ENCODE data around the gene CMKLR1. TPM values are rescaled to one million over a fixed set of nuclear protein-coding genes. Genes with fewer than 3 reads are reported as not detected.

The CMKLR1 gene
- polyA plus RNA-seq, 3 donors, result 7.5 to 11.6 (median 7.9) TPM

- Histone ChIP-seq H3K27ac (ENCODE audit: low read depth in 1 of 2, low read length in 2 of 2) (no peak overlapping the region), H4K20me1 (ENCODE audit: insufficient read depth, low read length) (no peaks in the 10 kb centered on the region), H3K4me1 (ENCODE audit: control insufficient read depth in 1 of 2, insufficient read depth in 2 of 2, low read length in 2 of 2) (peaks cover 9 to 10% of the 10 kb centered on the region in 2 donors), H3K9ac (ENCODE audit: insufficient read depth, low read length, poor library complexity, severe bottlenecking) (no peak overlapping the region), H3K9me3 (replicated peaks in 1 of 2; ENCODE audit: control insufficient read depth in 1 of 2, insufficient read depth in 1 of 2, low read length in 2 of 2) (no peaks in the 10 kb centered on the region), H3K36me3 (replicated peaks in 1 of 2; ENCODE audit: control insufficient read depth in 1 of 2, insufficient read depth in 2 of 2, low read length in 2 of 2) (no peaks in the 10 kb centered on the region), H3K27me3 (ENCODE audit: control insufficient read depth in 2 of 2, insufficient read depth in 2 of 2, low read length in 2 of 2) (peaks cover 0 to 4% of the 10 kb centered on the region in 2 donors), H3K4me3 (replicated peaks in 1 of 3; ENCODE audit: low read depth in 2 of 3, low read length in 3 of 3) (no peak overlapping the region), H2AFZ (ENCODE audit: insufficient read depth, low read depth, low read length, poor library complexity, severe bottlenecking) (no peak overlapping the region), H3K4me2 (replicated peaks; ENCODE audit: extremely low read depth, low read length, poor library complexity, severe bottlenecking) (no peak overlapping the region), H3K79me2 (ENCODE audit: insufficient read depth, low read length) (no peaks in the 10 kb centered on the region)
- Mint-ChIP-seq H3K27ac (no peak overlapping the region), H3K9me3 (peaks cover 0 to 7% (median 3%) of the 10 kb centered on the region in 7 donors), H3K27me3 (ENCODE audit: low read depth in 3 of 3) (peaks cover 2 to 15% (median 8%) of the 10 kb centered on the region in 3 donors), H3K36me3 (no peaks in the 10 kb centered on the region), H3K4me1 (peaks cover 16% of the 10 kb centered on the region), H3K4me3 (peak overlapping the region in 1 of 2 donors; percentile 39)
- intact Hi-C loops (cut with micrococcal nuclease), result no loop called here
- no peak for TF ChIP-seq CTCF (IDR thresholded peaks at IDR 0.05)
- DNase-seq, result no peak
Measured at GRCh38 chr12:108277613-108278012, 61.5 kb downstream of the CMKLR1 start.

GRCh38 chr12:108273217-108273616, 65.9 kb downstream of the CMKLR1 start:
- no peaks in the 10 kb centered on the region for H3K36me3 Mint-ChIP-seq

More at GRCh38 chr12:108273217-108273616, 65.9 kb downstream of the CMKLR1 start:
- Histone ChIP-seq H3K36me3 (replicated peaks in 1 of 2; ENCODE audit: control insufficient read depth in 1 of 2, insufficient read depth in 2 of 2, low read length in 2 of 2) (no peaks in the 10 kb centered on the region), H4K20me1 (ENCODE audit: insufficient read depth, low read length) (no peaks in the 10 kb centered on the region), H2AFZ (ENCODE audit: insufficient read depth, low read depth, low read length, poor library complexity, severe bottlenecking) (no peak overlapping the region), H3K79me2 (ENCODE audit: insufficient read depth, low read length) (no peaks in the 10 kb centered on the region), H3K9ac (ENCODE audit: insufficient read depth, low read length, poor library complexity, severe bottlenecking) (no peak overlapping the region), H3K27ac (ENCODE audit: low read depth in 1 of 2, low read length in 2 of 2) (no peak overlapping the region), H3K9me3 (replicated peaks in 1 of 2; ENCODE audit: control insufficient read depth in 1 of 2, insufficient read depth in 1 of 2, low read length in 2 of 2) (no peaks in the 10 kb centered on the region), H3K4me2 (replicated peaks; ENCODE audit: extremely low read depth, low read length, poor library complexity, severe bottlenecking) (no peak overlapping the region), H3K27me3 (ENCODE audit: control insufficient read depth in 2 of 2, insufficient read depth in 2 of 2, low read length in 2 of 2) (no peaks in the 10 kb centered on the region), H3K4me3 (replicated peaks in 1 of 3; ENCODE audit: low read depth in 2 of 3, low read length in 3 of 3) (no peak overlapping the region), H3K4me1 (ENCODE audit: control insufficient read depth in 1 of 2, insufficient read depth in 2 of 2, low read length in 2 of 2) (peaks cover 30 to 34% of the 10 kb centered on the region in 2 donors)
- TF ChIP-seq CTCF (IDR thresholded peaks at IDR 0.05), result no peak
- Mint-ChIP-seq H3K4me1 (peaks cover 36% of the 10 kb centered on the region), H3K27ac (no peak overlapping the region), H3K4me3 (no peak overlapping the region), H3K27me3 (ENCODE audit: low read depth in 3 of 3) (peaks cover 1 to 15% (median 1%) of the 10 kb centered on the region in 3 donors), H3K9me3 (peaks cover 0 to 11% (median 3%) of the 10 kb centered on the region in 7 donors)
- DNase-seq, result no peak
- intact Hi-C loops (cut with micrococcal nuclease), result no loop called here
- WGBS (ENCODE audit: insufficient coverage), result 92% methylated on average over 2 of the region's 2 CpGs
